Nephron (organoid): ENCODE measurements around the gene CLPSL2.

ENCODE experiments used
- H3K27ac Mint-ChIP-seq, 3 experiments: 2 replicates each; pipeline ENCODE4 v1.8.0; 2020; ENCODE audit warnings: mixed read lengths in 3 of 3, mild to moderate bottlenecking in 2 of 3, moderate library complexity in 1 of 3
- H3K27me3 Mint-ChIP-seq: 2 replicates; pipeline ENCODE4 v1.8.0; 2021; ENCODE audit warnings: low read depth, mild to moderate bottlenecking, moderate library complexity, mixed read lengths
- H3K36me3 Mint-ChIP-seq: 2 replicates; pipeline ENCODE4 v1.8.0; 2020; ENCODE audit warnings: low read depth, mixed read lengths
- H3K4me1 Mint-ChIP-seq: 2 replicates; pipeline ENCODE4 v1.8.0; 2020; ENCODE audit warnings: mixed read lengths
- H3K4me3 Mint-ChIP-seq, 3 experiments: 2 replicates each; pipeline ENCODE4 v1.8.0; 2020; ENCODE audit warnings: mild to moderate bottlenecking in 3 of 3, mixed read lengths in 3 of 3, moderate library complexity in 2 of 3
- H3K9me3 Mint-ChIP-seq: 2 replicates; pipeline ENCODE4 v1.8.0; 2020; ENCODE audit warnings: mixed read lengths
- CTCF ChIP-seq, 3 experiments: fragments of 200-600 bp; sonication (generic); IDR thresholded peaks; one replicate each; pipeline ENCODE4 v1.5.0; 2021; ENCODE audit warnings: antibody characterized with exemption in 3 of 3; ENCODE audit not compliant: unreplicated experiment in 3 of 3

Gene CLPSL2

GRCh38 chr6:35754452-35755277 lies 21.7 kb upstream of the CLPSL2 start:
- H3K36me3 Mint-ChIP-seq: no peaks in the 10 kb centered on the region
- peaks cover 11% of the 10 kb centered on the region for H3K27me3 Mint-ChIP-seq
- H3K4me1 Mint-ChIP-seq: no peaks in the 10 kb centered on the region
- H3K9me3 Mint-ChIP-seq: no peaks in the 10 kb centered on the region
- no peak overlapping the region for H3K4me3 Mint-ChIP-seq
- TF ChIP-seq CTCF (IDR thresholded peaks at IDR 0.05; ENCODE audit: unreplicated experiment in 3 of 3): no peak
- no peak overlapping the region for H3K27ac Mint-ChIP-seq

GRCh38 chr6:35755278-35755924 lies 21.0 kb upstream of the CLPSL2 start:
- Mint-ChIP-seq H3K27me3 (peaks cover 16% of the 10 kb centered on the region), H3K27ac (no peak overlapping the region), H3K36me3 (no peaks in the 10 kb centered on the region), H3K4me3 (no peak overlapping the region), H3K4me1 (no peaks in the 10 kb centered on the region), H3K9me3 (no peaks in the 10 kb centered on the region)
- TF ChIP-seq CTCF (IDR thresholded peaks at IDR 0.05; ENCODE audit: unreplicated experiment in 3 of 3): no peak

GRCh38 chr6:35757456-35758123 lies 18.8 kb upstream of the CLPSL2 start:
- H3K4me3 Mint-ChIP-seq: no peak overlapping the region
- no peak overlapping the region for H3K27ac Mint-ChIP-seq
- no peaks in the 10 kb centered on the region for H3K9me3 Mint-ChIP-seq
- no peaks in the 10 kb centered on the region for H3K4me1 Mint-ChIP-seq
- peak in 1 of 3 experiments; percentile 44 for TF ChIP-seq CTCF (IDR thresholded peaks at IDR 0.05; ENCODE audit: unreplicated experiment in 3 of 3)
- peaks cover 31% of the 10 kb centered on the region for H3K27me3 Mint-ChIP-seq
- H3K36me3 Mint-ChIP-seq: no peaks in the 10 kb centered on the region

- H3K36me3 Mint-ChIP-seq: no peaks in the 10 kb centered on the region
- no peak overlapping the region for H3K27ac Mint-ChIP-seq
- H3K27me3 Mint-ChIP-seq: peaks cover 49% of the 10 kb centered on the region
- H3K4me3 Mint-ChIP-seq: no peak overlapping the region
- H3K4me1 Mint-ChIP-seq: peaks cover 7% of the 10 kb centered on the region
- TF ChIP-seq CTCF (IDR thresholded peaks at IDR 0.05; ENCODE audit: unreplicated experiment in 3 of 3): no peak
- H3K9me3 Mint-ChIP-seq: no peaks in the 10 kb centered on the region
Measured at GRCh38 chr6:35759426-35759825, 17.0 kb upstream of the CLPSL2 start.

- peaks cover 7% of the 10 kb centered on the region for H3K4me1 Mint-ChIP-seq
- no peaks in the 10 kb centered on the region for H3K36me3 Mint-ChIP-seq
- H3K4me3 Mint-ChIP-seq: no peak overlapping the region
Measured at GRCh38 chr6:35765739-35766138, 10.7 kb upstream of the CLPSL2 start.

More at GRCh38 chr6:35765739-35766138, 10.7 kb upstream of the CLPSL2 start:
- H3K27me3 Mint-ChIP-seq: peaks cover 68% of the 10 kb centered on the region
- TF ChIP-seq CTCF (IDR thresholded peaks at IDR 0.05; ENCODE audit: unreplicated experiment in 3 of 3): no peak
- no peak overlapping the region for H3K27ac Mint-ChIP-seq
- H3K9me3 Mint-ChIP-seq: no peaks in the 10 kb centered on the region
